ENCODE data around the gene ZSCAN22.
A peak's percentile ranks its signal among the peaks of the same experiment; 100 is the strongest.

Gene ZSCAN22

DNA sequence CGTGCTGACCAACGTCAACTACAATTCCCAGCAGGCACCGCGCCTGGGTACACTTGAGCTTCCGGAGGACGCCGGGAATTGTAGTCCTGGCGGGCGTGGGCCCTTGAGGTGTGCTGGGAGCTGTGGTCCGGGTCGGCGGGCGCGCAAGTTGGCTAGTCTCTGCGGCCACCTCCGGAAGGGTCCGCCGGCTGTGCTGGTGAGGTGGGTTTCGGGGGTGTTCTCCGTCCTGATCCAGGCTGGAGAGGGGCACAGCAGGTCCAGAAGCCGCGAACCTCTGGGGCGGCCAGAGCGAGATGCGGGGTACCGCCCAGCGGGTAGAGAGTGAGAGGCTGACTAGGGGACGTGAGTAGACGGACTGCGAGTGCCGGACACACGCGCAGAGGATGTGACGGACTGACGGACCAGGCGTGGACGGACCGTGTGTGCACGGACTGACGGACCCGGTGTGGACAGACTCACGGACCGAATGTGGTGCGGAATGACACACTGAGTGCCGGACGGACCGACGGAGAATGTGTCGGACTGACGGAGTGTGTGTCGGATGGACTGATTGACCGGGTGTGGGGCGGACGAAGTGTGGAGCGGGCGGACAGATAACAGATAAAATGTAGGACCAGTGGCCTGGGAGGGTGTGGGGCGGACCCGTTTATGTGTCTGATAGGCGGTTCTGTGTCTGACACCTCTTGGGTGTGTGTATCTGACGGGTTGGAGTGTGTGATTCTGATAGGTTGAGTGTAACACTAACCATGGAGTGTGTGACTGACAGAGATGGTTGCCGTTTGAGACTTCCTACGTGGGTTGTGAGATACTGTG lies at the start of gene ZSCAN22:
Gene ZSCAN22 (plus strand): TSS at position 81 of the 813 bp plus-strand sequence. CDS start 7,809 bp downstream, outside the sequence.
- no peaks in the 10 kb centered on the region for H3K9me3 ChIP-seq (ENCODE audit: low read length)
- peaks cover 2% of the 10 kb centered on the region for H3K36me3 ChIP-seq (ENCODE audit: insufficient read depth, low read length)
- peaks cover 13% of the 10 kb centered on the region for H3K4me1 ChIP-seq (ENCODE audit: insufficient read depth, low read length)

DNA sequence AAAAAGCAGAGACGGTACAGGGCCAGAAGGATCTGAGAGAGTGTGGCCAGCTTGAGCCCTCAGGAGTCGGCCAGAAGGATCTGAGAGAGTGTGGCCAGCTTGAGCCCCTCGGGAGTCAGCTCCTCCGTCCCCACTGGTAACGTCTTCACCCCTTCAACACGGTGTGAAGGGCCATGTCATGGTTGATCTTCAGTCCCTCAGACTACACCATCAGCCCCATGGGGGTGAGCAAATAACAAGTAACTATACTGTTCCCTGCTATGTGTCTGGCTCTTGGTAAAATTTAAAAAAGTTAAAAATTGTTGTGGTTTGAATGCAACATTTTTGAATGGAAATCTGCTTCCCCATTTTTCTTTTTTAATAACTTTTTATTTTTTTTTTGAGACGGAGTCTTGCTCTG lies 49.6 kb upstream of the ZSCAN22 start:
- Histone ChIP-seq H2AFZ (ENCODE audit: low read depth, low read length) (no peak overlapping the region), H3K4me3 (ENCODE audit: low read length) (no peak overlapping the region), H3K4me1 (ENCODE audit: insufficient read depth, low read length) (peaks cover 9% of the 10 kb centered on the region), H3K27me3 (ENCODE audit: insufficient read depth, low read length) (no peaks in the 10 kb centered on the region), H3K9me3 (ENCODE audit: low read length) (peaks cover 51% of the 10 kb centered on the region), H3K36me3 (ENCODE audit: insufficient read depth, low read length) (peaks cover 49% of the 10 kb centered on the region)

More for the DNA sequence above, at the start of gene ZSCAN22:
- H3K27me3 ChIP-seq (ENCODE audit: insufficient read depth, low read length): no peaks in the 10 kb centered on the region
- peak within 1 kb of the TSS; percentile 55 for H3K4me3 ChIP-seq (ENCODE audit: low read length)
- peak within 1 kb of the TSS; percentile 33 for H2AFZ ChIP-seq (ENCODE audit: low read depth, low read length)

DNA sequence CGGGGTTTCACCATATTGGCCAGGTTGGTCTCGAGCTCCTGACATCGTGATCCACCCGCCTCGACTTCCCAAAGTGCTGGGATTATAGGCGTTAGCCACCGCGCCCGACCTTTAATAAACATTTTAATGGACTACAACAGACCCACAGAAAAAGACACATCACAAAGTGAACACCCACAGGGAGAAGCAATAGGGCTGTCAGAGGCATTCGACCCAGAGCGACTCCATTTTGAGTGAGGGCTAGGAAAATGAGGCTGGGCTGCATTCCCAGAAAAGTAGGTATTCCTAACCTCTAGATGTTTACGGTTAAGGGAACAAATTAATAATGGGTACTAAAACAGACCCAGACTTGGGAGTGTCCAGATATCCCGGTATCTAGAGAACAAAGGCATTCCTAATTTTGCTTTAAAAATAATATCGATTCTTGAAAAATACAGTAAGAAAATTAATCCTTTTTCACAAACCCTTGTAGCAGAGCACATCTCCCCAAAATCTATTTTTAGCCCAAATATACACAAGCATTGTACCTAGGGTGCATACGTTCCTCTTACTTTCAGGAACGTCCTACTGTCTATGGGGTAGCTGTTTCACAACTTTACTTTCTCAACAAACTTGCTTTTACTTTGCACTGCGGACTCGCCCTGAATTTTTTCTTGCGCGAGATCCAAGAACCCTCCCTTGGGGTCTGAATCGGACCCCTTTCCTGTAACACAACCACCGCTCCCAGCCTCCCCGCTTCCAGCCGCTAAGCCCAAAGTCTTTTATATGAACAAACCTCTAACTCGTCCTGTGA lies 48.9 kb upstream of the ZSCAN22 start:
- peaks cover 48% of the 10 kb centered on the region for H3K9me3 ChIP-seq (ENCODE audit: low read length)
- peaks cover 52% of the 10 kb centered on the region for H3K36me3 ChIP-seq (ENCODE audit: insufficient read depth, low read length)

DNA sequence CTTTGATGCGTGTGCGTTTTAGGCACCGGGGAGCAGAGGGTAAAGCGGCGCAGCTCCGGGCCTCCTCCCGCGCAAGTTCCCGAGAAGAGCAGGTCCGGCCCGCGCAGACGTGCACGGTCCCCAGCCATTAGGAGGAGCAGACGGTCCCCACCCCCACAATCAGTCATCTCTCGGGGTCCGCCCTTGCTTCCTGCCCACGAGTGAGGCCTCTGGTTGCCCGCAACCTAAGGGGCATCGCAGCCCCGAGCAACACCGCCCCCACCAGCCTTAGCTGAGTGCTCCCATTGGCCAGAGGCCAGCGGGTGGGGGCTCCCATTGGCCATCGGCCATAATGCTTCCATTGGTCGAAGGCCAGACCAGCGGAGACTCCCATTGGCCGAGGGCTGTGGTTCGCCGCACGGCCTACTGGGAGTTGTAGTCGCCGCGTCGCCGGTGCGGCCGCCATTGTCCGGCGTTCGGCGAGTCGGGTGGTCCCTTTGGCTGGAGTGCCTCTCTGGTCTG lies 48.2 kb upstream of the ZSCAN22 start, which contains the start of gene ZNF8:
Gene ZNF8 (plus strand): TSS at position 415 of the 501 bp plus-strand sequence. CDS start 127 bp downstream, outside the sequence.
- peaks cover 56% of the 10 kb centered on the region for H3K36me3 ChIP-seq (ENCODE audit: insufficient read depth, low read length)
- peak within 1 kb of the TSS; percentile 73 for H3K4me3 ChIP-seq (ENCODE audit: low read length)
- H3K4me1 ChIP-seq (ENCODE audit: insufficient read depth, low read length): peaks cover 9% of the 10 kb centered on the region
- H3K27me3 ChIP-seq (ENCODE audit: insufficient read depth, low read length): no peaks in the 10 kb centered on the region
- H2AFZ ChIP-seq (ENCODE audit: low read depth, low read length): peak within 1 kb of the TSS; percentile 74
- peaks cover 51% of the 10 kb centered on the region for H3K9me3 ChIP-seq (ENCODE audit: low read length)

More for the DNA sequence above, 48.9 kb upstream of the ZSCAN22 start:
- peak overlapping the region; percentile 74 for H2AFZ ChIP-seq (ENCODE audit: low read depth, low read length)
- peak overlapping the region; percentile 73 for H3K4me3 ChIP-seq (ENCODE audit: low read length)
- H3K27me3 ChIP-seq (ENCODE audit: insufficient read depth, low read length): no peaks in the 10 kb centered on the region
- peaks cover 9% of the 10 kb centered on the region for H3K4me1 ChIP-seq (ENCODE audit: insufficient read depth, low read length)

DNA sequence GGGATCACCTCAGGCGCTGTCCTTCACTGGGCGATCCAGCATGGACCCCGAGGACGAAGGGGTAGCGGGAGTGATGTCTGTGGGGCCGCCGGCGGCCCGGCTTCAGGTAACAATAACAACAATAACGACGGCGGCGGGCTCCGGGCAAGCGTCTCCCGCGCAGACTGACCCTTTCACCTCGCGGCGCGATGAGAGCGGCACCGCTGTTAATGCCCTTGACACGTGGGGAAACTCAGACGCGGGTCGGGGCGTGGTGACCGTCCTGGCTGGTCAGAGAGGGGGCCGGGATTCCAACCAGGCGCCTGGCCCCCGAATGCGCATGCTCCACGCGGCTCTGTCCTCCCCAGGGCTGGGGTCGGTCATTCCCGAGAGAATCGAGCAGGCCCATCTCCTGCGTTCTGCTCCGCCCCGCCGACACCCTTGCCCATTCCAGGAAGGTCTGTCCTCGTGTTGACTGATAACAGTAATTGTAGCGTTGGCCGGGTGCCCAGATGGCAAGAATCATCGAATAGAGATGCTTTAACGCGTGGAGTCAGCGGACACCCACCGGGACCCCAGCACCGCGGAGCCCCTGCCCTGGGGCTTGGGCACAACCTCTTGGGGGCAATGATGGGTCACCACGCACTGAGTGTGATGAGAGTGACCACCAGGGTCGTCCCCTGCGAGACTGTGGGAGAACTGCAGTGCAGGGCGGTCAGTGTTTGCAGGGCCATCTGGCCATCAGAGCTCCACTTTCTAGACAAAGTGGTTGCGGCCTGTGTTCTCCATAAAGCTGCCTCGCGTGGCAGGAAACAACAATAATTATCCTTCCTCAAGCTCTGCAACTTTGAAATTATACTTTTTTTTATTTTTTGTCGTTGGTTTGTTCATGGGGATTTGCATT lies 47.5 kb upstream of the ZSCAN22 start:
- Histone ChIP-seq H3K9me3 (ENCODE audit: low read length) (peaks cover 51% of the 10 kb centered on the region), H3K36me3 (ENCODE audit: insufficient read depth, low read length) (peaks cover 54% of the 10 kb centered on the region), H2AFZ (ENCODE audit: low read depth, low read length) (no peak overlapping the region), H3K4me1 (ENCODE audit: insufficient read depth, low read length) (peaks cover 9% of the 10 kb centered on the region), H3K4me3 (ENCODE audit: low read length) (peak overlapping the region; percentile 73), H3K27me3 (ENCODE audit: insufficient read depth, low read length) (no peaks in the 10 kb centered on the region)

DNA sequence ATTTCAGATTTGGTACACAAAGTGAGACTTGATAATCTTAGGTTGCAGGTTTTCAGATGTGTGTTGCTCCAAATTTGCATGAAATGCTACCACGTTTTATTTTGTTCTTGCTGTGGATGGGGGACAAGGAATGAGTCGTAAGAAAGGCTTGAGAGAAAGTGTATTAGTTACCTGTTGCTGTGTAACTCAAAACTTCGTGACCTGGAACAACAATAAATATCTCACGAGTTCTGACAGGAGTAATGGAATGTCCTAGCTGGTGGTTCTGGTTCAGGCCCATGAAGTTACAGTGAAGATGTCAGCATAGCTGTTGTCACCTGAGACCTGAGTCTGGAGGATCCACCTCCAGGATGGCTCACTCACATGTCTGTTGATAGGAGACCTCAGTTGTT lies 46.9 kb upstream of the ZSCAN22 start:
- Histone ChIP-seq H3K4me1 (ENCODE audit: insufficient read depth, low read length) (peaks cover 9% of the 10 kb centered on the region), H3K9me3 (ENCODE audit: low read length) (peaks cover 52% of the 10 kb centered on the region), H3K27me3 (ENCODE audit: insufficient read depth, low read length) (no peaks in the 10 kb centered on the region), H2AFZ (ENCODE audit: low read depth, low read length) (no peak overlapping the region), H3K36me3 (ENCODE audit: insufficient read depth, low read length) (peaks cover 53% of the 10 kb centered on the region), H3K4me3 (ENCODE audit: low read length) (peak overlapping the region; percentile 73)

DNA sequence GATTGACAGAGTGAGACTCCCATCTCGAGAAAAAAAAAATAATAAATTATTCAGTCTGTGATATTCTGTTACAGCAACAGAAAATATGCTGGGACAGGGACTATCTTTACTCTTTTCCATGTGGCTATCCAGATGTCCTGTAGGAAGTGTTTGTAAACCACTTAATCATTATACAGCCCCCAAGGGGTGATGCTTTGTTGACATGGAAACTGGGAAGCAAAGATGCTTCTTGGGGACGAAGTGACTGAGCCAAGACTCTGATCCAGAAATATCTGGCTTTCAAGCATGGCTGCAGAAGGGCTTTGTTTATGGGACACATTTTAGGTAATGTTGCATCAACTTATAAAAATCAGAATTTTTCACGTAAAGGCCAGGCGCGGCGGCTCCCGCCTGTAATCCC lies 42.6 kb upstream of the ZSCAN22 start:
- Histone ChIP-seq H3K27me3 (ENCODE audit: insufficient read depth, low read length) (no peaks in the 10 kb centered on the region), H3K4me1 (ENCODE audit: insufficient read depth, low read length) (peaks cover 9% of the 10 kb centered on the region), H3K36me3 (ENCODE audit: insufficient read depth, low read length) (peaks cover 78% of the 10 kb centered on the region), H3K4me3 (ENCODE audit: low read length) (no peak overlapping the region), H3K9me3 (ENCODE audit: low read length) (peaks cover 74% of the 10 kb centered on the region), H2AFZ (ENCODE audit: low read depth, low read length) (no peak overlapping the region)

DNA sequence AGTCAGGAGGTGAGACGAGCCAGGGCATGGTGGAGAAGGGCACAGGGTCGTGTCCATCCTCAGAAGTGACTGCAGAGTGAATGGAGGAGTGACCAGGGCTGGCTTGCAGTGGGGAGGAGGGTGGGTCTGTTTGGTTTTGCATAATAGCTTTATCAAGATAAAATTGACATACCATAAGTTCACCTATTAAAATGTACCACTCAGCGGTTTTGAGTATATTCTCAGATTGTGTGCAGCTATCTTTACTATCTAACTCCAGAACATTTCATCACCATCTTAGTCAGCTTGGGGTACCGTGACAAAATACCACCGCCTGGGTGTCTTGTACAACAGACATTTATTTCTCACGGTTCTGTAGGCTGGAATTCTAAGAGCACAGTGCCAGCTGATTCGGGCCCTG lies 34.9 kb upstream of the ZSCAN22 start:
- no peak overlapping the region for H3K4me3 ChIP-seq (ENCODE audit: low read length)
- H3K27me3 ChIP-seq (ENCODE audit: insufficient read depth, low read length): no peaks in the 10 kb centered on the region
- no peaks in the 10 kb centered on the region for H3K4me1 ChIP-seq (ENCODE audit: insufficient read depth, low read length)
- H3K9me3 ChIP-seq (ENCODE audit: low read length): peaks cover 88% of the 10 kb centered on the region
- H2AFZ ChIP-seq (ENCODE audit: low read depth, low read length): no peak overlapping the region
- H3K36me3 ChIP-seq (ENCODE audit: insufficient read depth, low read length): peaks cover 93% of the 10 kb centered on the region

DNA sequence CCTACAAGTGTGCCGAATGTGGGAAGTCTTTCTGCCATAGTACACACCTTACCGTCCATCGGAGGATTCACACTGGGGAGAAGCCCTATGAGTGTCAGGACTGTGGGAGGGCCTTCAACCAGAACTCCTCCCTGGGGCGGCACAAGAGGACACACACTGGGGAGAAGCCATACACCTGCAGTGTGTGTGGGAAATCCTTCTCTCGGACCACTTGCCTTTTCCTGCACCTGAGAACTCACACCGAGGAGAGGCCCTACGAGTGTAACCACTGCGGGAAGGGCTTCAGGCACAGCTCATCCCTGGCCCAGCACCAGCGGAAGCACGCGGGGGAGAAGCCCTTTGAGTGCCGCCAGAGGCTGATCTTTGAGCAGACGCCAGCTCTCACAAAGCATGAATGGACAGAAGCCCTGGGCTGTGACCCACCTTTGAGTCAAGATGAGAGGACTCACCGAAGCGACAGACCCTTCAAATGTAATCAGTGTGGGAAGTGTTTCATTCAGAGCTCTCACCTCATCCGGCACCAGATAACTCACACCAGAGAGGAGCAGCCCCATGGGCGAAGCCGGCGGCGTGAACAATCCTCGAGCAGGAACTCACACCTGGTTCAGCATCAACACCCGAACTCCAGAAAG lies 31.9 kb upstream of the ZSCAN22 start:
- H3K4me1 ChIP-seq (ENCODE audit: insufficient read depth, low read length): no peaks in the 10 kb centered on the region
- H3K9me3 ChIP-seq (ENCODE audit: low read length): peaks cover 75% of the 10 kb centered on the region
- H3K36me3 ChIP-seq (ENCODE audit: insufficient read depth, low read length): peaks cover 89% of the 10 kb centered on the region
- H3K27me3 ChIP-seq (ENCODE audit: insufficient read depth, low read length): no peaks in the 10 kb centered on the region
- no peak overlapping the region for H2AFZ ChIP-seq (ENCODE audit: low read depth, low read length)
- no peak overlapping the region for H3K4me3 ChIP-seq (ENCODE audit: low read length)

DNA sequence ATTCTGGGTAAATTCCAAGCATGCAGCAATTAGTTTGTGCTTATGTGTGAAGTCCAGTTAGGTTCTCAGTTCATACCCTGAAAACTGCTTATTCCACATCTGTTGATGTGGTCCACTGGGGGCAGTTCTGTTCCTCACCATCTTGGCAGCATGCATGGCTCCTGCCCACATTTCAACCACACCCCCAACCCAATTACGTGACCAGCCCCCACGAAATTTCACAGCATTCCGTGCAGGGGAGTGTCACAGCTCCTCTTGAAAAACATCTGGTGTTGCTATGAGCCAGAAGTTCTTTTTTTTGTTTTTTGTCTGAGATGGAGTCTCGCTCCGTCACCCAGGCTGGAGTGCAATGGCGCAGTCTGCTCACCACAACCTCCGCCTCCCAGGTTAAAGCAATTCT lies 30.7 kb upstream of the ZSCAN22 start:
- H3K27me3 ChIP-seq (ENCODE audit: insufficient read depth, low read length): no peaks in the 10 kb centered on the region
- H3K4me3 ChIP-seq (ENCODE audit: low read length): no peak overlapping the region
- H3K4me1 ChIP-seq (ENCODE audit: insufficient read depth, low read length): no peaks in the 10 kb centered on the region
- H2AFZ ChIP-seq (ENCODE audit: low read depth, low read length): no peak overlapping the region
- peaks cover 92% of the 10 kb centered on the region for H3K36me3 ChIP-seq (ENCODE audit: insufficient read depth, low read length)
- H3K9me3 ChIP-seq (ENCODE audit: low read length): peaks cover 79% of the 10 kb centered on the region

DNA sequence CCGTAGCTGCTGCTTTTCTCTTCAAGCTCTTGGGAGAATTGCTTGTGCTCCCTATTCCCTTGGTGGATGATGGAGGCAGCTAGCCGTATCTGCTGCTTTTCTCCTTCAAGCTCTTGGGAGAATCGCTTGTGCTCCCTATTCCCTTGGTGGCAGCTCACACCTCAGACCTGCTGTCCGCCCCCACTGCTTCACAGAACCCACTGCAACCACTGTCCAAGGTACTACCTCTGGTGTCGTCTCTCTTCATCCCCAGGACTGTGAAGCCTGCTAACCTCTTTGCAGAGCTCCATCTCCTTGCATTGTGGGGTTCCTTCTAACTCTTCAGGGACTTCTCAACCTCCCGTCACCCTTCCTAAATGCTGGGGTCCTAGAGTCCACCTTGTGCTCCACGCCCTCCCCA lies 26.2 kb upstream of the ZSCAN22 start:
- H3K27me3 ChIP-seq (ENCODE audit: insufficient read depth, low read length): no peaks in the 10 kb centered on the region
- H2AFZ ChIP-seq (ENCODE audit: low read depth, low read length): no peak overlapping the region
- peaks cover 3% of the 10 kb centered on the region for H3K4me1 ChIP-seq (ENCODE audit: insufficient read depth, low read length)
- peaks cover 60% of the 10 kb centered on the region for H3K36me3 ChIP-seq (ENCODE audit: insufficient read depth, low read length)
- peaks cover 38% of the 10 kb centered on the region for H3K9me3 ChIP-seq (ENCODE audit: low read length)
- H3K4me3 ChIP-seq (ENCODE audit: low read length): no peak overlapping the region

DNA sequence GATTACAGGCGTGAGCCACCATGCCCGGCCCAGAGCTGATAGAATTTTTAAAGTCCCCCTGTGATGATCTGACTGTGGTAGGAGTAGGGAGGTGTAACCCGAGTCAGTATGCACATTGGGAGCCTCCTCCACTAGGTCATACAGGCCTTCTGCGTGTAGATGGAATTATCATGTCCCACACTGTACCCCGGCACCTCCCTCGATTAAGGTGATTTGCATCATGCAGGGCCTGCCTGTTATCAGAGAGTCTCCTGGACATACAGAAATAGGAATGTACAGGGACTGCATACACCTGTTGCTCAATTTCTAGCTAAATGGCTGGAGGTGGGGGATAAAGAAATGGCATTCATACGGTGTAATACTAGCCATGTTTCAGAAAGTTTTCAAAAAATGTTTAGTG lies 22.5 kb upstream of the ZSCAN22 start:
- H3K4me3 ChIP-seq (ENCODE audit: low read length): no peak overlapping the region
- H2AFZ ChIP-seq (ENCODE audit: low read depth, low read length): no peak overlapping the region
- peaks cover 60% of the 10 kb centered on the region for H3K36me3 ChIP-seq (ENCODE audit: insufficient read depth, low read length)
- peaks cover 22% of the 10 kb centered on the region for H3K9me3 ChIP-seq (ENCODE audit: low read length)
- no peaks in the 10 kb centered on the region for H3K27me3 ChIP-seq (ENCODE audit: insufficient read depth, low read length)
- peaks cover 10% of the 10 kb centered on the region for H3K4me1 ChIP-seq (ENCODE audit: insufficient read depth, low read length)
